ENCODE data around the gene C3. TPM values are rescaled to one million over a fixed set of nuclear protein-coding genes. Genes with fewer than 3 reads are reported as not detected.

The C3 gene
- total RNA-seq, 1 experiment from 2014 or later, result 0.72 TPM

DNA sequence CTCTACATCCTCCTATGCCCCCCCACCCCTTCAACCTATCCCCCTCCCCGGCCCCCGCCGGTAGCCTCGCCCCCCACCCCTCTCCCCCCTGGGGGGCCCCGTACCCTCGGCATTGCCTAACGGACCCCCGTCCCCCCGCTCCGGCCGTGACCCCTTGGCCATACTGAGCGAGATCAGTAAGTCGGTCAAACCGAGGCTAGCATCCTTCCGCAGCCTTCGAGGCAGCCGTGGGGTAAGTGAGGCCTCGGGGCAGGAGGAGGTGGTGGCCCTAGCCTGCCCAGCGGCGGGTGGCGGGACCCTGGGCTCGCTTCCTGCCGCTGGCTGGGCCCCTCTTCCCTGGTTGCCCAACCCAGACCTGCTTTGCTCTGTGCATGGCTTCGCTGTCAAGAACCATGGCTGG, 25.5 kb upstream of the C3 start:
- DNase-seq (ENCODE audit: low read depth), result no peak

DNA sequence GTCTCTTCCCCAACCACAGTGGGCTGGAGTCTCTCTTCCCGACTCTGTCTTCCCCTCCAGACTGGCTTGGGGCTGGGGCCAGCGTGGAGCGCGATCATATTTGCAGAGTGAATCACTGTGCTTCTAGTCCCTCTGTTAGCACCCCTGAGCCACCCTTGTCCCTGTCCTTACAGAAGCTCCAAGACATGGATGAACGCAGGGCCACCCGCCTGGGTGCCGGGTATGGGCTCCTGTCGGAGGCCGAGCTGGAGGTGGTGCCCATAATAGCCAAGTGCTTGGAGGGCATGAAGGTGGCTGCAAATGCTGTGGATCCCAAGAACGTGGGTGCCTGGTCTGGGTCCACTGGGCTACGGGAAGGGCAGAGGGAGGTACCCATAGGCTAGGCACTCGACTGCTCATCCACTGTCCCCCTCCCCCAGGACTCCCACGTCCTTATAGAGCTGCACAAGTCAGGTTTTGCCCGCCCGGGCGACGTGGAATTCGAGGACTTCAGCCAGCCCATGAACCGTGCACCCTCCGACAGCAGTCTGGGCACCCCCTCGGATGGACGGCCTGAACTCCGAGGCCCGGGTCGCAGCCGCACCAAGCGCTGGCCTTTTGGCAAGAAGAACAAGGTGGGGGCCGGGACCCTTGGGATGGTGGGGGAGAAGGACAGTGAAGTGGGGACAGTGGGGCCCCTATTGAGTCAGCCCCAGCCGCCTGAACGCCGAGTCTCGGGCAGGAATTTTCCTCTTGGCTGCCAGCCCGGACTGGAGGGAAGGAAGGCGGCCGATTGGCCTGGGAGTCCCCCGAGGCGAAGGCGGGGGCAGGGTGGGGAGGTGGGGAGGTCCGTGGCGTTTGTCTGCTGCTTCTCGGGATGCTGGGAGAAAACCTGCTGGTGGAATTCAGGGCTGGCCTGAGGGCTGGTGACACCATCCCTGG, 24.2 kb upstream of the C3 start:
- DNase-seq (ENCODE audit: low read depth), result peak; percentile 93

DNA sequence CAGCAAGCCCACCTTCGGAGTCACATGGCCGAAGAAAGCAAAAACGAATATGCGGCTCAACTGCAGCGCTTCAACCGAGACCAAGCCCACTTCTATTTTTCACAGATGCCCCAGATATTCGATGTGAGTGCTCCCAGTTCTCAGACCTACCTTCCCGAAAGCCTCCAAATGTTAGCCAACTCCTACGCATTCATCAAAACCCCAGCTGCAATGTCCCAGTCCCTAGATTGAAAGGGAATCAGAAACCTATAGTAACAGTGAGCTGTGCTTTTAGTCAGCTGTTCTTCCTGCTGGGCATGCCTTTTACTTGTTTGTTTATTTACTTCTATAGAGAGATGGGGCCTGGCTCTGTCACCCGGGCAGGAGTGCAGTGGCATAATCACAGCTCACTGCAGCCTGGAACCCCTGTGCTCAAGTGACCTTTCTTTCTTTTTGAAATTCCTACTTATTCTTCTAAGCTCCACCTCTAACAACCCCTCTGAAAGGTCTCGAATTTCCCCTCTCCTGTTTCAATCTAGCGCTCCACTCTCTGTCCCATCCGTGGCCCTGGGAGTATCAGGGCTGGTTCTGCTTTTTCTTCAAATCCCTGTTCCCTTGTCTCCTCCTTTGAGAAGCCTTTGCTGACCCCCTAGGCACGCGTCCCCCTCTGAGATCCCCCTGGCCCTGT, 23.4 kb upstream of the C3 start:
- DNase-seq (ENCODE audit: low read depth), result no peak

DNA sequence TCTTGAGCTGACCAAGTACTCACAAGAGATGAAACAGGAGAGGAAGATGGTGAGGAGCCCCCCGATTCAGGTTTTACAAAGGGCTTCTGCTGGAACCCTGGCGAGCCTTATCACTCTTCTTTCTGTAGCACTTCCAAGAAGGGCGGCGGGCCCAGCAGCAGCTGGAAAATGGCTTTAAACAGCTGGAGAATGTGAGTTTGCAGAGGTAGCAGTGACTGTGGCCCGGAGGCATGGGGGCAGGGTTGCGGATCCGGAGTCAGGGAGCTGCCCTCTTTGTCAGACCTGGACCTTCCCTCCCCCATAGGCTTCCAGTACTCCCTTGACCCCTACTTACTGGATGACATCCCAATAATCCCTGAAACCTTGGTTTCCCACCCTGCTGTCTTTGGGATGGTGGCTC, 22.6 kb upstream of the C3 start:
- DNase-seq (ENCODE audit: low read depth), result no peak

DNA sequence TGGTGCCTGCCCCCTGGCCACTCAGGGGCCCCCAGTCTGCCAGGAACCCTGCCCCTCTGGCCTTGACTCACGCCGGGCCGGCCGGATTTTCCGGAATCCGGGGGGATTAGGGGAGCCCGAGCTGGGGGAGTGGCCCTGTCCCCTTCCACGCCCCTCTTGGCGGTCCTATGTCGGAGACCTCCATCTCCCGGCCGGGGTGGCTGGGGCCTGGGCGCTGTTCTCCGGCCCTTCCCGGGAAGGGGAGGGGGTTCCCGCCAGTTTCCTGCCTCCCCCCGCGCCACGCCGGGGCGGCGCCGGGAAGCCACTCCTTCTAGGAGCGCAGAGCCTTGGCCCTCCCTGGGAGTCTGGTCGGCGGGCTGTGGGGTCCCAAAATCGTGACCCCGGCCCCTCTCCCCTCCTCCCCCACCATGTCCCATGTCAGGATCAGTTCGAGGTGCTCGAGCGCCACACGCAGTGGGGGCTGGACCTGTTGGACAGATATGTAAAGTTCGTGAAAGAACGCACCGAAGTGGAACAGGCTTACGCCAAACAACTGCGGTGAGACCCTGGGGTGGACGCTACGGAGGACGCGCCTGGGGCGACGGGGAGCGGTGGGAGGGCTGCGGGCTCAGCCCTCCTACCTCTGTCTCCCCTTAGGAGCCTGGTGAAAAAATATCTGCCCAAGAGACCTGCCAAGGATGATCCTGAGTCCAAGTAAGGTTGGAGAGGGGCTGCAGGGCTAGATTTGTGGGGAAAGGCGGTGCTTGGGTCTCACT, 20.3 kb upstream of the C3 start:
- peak; percentile 47 for DNase-seq (ENCODE audit: low read depth)

DNA sequence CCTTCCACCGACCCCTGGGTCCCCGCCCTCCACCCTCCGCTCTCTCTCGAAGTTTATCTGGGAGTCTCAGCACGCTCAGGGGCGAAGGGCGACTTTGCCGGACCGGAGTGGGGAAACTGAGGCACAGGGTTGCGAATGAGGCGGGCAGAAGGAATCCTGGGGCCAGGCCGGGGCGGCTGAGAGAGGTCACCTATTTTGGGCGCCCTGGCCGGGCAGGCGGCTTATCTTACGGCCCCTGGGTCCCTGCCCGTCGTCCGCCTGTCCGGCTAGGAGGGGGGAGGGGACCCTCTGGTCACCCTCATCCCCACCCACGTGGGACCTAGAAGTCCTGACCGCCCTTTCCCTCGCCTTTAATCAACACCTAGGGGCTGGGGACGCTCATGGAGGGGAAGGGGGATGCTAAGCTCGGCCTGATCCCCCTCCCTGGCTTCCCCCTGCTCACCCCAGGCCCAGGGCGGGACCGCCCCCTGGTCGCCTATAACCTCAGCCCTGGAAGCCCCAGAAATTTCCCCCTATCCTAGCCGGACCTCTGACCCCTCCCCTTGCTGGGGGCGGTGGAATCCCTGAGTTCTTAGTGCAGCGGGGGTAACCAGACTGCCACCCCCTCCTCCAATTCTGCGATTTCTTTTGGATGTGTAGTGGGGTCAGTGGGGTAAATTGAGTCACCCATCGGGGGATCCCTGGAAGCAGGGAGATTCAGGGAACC, 19.6 kb upstream of the C3 start:
- DNase-seq (ENCODE audit: low read depth), result peak; percentile 32

DNA sequence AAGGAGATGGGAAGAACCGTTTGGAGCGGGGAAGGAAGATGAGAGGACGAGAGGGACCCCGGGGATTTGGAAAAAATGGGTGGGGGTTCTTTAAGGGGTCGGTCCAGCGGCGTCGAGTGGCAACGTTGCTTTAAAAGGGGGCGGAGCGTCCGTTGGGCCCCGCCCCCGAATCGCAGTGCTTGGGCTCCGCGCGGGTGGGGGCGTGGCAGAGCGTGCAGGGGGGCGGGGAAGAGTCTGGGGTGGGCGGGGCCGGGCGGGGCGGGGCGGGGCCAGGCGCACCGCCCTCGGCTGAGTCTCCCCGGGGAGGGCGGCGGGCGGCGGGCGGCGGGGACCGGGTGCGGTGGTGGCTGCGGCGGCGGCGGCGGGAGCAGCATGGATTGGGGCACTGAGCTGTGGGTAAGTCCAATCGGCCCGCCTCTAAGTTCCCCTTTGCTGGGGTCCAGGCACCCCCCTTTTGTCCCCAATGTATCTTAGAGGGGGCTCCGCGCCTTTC, 19.0 kb upstream of the C3 start, which contains the start of gene TRIP10:
Gene TRIP10, plus strand, starts transcription at position 291 of the 493 bp plus-strand sequence. Its CDS starts 82 bp downstream, at position 373.
- DNase-seq (ENCODE audit: low read depth), result peak; percentile 75

DNA sequence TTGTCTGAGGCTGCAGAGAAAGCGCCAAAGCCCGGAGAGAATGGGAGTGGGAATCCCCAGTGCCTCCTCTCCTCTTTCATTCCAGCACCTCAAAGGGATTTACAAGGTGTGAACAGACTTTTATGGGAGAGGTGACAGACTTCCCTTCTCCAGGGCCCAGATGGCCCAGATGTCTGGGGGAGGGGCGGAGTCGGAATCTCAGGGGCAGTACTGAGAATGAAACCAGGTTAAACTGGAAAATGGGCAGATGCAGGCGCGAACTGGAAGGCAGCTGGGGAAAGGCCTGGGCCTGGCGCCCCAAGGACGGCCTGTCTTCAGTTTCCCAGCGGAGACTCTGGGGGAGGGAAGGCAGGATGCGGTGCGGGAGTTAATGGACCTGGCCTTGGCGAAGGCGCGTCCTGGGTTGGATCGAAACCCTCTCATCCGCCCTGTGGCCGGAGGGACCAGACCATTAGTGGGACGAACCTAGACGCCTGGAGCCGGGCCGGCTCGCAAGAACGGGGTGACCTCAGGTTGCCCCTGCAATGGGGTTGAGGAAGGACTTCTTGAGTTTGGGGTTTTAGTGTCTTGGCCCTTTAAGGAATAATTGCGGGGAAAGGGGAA, 18.4 kb upstream of the C3 start:
- peak; percentile 36 for DNase-seq (ENCODE audit: low read depth)

DNA sequence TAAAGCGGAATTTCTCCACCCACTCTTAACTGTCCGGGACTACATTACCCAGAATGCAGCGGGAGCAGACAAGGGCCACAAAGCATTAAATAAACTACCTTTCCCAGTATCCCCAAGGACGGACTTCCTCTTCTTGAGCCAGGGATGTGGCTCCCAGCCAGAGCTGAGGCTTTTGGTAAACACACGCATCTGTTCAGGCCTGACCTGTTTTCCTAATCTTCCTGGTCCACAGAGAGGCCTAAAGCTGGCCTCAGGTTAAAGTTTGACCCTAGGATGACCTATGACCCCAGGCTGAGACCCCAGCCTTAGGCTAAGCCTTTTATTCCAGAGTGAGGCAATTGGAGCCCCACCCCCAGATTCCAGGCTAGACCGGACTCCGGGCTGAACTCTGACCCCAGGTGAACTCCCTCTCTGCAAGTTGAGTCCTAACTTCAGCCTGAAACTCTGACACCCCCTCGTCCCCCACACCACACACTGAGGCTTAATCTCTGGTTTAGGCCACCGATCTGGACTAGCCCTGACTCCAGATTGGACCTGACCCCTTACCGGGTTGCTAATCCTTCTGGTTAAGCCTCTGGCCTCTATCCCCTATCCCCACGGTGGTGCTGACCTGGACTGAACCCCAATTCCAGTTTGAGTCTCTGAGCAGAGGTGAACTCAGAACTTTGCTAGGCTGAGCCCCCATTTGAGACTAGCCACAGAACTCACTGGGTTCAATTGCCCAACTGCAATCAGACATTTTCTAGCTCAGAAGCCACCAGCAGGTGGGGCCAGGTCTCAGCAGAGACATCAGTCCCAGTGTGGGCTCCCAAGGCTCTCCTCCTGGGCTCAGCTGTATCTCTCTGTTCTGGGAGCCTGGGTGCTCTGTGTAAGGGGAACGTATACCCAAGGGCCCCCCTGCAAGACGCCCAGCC, 17.7 kb upstream of the C3 start:
- peak; percentile 79 for DNase-seq (ENCODE audit: low read depth)

DNA sequence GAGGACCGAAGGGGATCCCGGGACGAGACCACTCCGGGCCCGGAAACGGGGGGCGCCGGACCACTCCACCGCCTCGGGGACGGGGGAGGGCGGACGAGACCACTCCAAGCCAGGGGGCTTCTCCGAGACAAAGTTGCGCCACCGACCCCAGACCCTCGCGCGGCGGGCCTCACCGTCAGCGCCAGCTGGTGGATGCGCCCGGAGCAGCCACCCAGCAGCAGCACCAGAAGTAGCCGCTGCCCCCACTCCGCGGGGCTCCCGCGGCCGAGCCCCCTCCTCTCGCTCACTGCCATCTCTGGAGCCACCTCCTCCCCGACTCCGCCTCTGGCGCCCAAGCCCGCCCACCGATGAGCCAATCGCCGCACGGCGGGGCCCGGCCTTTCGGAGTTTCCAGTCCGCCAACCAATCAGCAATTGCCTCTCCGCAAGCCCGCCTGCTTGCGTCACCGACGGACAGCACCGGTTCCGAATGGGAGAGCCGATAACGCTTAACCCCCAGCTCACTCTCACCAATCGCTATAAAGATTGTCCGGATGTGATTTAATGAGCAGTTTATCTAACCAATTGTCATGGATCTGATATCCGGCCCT, 16.9 kb upstream of the C3 start, which contains the start of gene GPR108:
Gene GPR108, minus strand, starts transcription at position 297 of the 589 bp plus-strand sequence. Its CDS starts 4 bp downstream, at position 293.
- DNase-seq (ENCODE audit: low read depth), result peak; percentile 100

DNA sequence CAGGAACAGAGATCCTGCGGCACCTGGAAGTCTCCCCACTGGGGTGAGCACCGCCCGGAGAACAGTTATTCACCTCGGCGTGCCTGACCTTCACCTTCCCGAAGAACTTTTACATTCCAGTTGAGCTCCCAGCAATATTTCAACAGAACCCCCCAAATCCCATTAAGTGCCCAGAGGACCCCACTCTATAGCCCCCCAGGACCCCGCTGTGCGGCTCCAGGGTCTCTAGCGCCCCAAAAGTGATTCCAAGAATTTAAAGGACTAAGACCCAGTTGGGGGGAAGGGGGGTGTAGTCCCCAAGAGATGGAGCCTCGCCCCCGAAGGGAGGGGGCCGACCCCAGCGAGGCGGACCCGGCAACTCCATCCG, 16.4 kb upstream of the C3 start:
- DNase-seq (ENCODE audit: low read depth), result no peak

DNA sequence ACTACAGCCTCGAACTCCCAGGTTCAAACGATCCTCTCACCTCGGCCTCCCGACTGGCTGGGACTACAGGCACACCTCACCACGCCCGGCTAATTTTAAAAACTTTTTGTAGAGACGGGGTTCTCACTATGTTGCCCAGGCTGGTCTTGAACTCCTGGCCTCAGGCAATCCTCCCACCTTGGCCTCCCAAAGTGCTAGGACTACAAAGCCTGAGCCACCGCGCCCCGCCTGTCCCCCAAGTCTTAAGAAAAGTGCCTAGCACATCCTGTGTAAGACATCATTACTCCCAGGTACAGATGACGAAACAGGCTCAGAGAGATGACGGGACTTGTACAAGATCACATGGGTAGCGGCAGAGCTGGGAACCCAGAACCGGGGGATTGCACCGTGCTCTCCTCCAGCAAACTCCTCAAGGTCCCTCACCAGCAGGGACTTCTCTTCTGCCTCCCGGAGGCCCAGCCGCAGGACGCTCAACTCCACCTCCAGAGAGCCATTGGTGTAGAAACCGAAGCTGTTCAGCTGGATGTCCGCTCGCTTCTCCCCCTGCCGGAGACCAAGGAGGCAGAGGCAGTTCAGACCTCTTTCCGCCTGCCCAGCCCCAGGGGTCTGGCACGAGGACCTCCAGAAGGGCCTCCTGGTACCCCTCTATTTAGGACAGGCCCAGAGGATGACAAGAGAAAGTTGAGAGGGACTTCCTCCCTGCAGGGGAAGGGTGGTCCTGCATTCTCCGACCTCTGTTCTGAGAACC, 15.9 kb upstream of the C3 start:
- peak; percentile 86 for DNase-seq (ENCODE audit: low read depth)

DNA sequence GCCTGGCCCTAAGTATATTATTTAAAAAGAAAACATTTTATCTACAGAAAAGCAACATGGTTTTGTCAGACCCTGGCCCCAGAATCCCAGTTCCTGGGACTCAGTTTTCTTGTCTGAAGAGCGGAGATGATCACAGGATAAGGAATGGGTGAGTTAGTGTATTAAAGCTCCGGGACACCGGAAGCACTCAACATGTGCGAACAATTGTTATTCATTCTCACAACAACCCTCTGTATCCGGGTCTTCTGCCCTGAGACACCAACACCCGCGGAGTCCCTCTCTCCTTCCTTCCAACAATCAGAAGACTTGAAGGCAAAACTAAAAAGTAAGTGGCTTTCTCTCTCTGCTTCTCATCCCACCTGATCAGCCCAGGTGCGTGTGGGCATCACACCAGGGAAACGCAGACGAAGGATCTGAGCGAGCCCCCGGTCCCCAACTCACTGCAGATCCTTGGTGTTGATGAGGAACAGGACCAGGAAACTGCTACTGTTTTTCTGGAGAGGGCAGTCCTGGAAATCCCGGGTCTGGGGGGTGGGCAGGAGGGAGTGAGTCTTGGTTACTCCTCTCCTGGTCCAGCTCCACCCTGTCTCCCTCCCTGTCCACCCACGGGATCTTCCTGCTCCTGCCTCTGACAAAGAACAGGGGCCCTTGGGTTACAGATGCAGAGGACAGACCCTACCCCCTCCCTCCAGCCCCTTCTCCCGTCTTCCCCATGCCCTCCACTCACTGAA, 14.9 kb upstream of the C3 start:
- DNase-seq (ENCODE audit: low read depth), result no peak

DNA sequence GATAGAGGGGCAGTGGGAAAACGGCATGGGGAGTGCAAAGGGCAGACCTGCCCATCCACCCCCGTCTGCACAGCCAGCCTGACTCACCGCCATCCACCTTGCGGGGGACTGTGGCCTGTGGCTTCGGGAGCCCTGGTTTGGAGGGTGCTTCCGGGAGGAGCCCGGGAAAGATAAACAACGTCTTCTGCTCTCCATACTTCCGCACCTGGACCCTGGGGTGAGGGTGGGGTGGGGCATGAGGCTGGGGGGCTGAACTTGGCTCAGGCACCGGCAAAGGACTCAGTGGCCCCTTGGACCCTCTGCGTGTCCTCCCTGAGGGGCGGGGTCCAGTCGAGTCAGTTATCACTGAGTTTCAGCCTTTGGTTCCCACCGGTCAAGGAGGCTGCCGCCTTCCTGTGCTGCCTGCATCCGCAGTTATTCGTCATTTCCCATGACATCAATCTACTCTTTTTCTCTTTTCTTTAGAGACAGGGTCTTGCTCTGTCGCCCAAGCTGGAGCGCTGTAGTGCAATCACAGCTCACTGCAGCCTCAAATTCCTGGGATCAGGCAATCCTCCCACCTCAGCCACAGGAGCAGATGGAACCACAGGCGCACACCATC, 13.7 kb upstream of the C3 start:
- DNase-seq (ENCODE audit: low read depth), result no peak

DNA sequence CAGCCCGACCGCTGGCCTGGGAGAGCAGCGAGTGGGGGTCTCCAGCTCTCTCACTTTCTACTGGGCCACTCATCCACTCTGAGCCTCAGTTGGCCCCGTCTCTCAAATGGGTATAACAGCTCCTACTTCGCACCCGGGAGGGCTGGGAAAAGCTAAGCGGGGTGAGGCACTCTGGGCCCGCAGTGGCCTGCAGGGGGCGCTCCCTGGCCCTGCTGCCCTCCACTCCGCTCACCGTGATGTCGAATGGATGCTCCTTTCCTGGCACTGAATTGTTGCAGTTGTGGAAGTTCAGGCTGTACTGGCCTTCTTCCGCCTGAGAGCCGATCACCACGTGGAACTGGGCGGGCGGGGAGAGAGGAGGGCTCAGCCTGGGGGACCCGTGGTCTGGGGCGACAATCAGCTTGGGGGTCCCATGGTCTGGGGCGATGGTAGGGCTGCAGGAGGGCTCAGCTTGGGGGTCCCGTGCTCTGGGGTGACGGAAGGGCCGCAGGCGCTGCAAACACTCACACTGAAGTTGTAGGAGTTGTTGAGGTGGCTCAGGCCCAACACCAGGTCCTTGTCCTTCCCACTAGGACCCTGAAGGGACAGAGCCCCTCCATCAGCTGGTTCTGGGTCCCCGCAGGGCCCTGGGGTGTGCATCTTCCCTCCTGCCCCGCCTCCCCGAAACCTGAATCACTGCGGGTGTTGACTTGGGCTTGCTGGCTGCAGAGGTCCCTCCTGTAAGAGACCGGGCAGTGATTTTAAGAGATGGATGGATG, 13.1 kb upstream of the C3 start:
- no peak for DNase-seq (ENCODE audit: low read depth)

DNA sequence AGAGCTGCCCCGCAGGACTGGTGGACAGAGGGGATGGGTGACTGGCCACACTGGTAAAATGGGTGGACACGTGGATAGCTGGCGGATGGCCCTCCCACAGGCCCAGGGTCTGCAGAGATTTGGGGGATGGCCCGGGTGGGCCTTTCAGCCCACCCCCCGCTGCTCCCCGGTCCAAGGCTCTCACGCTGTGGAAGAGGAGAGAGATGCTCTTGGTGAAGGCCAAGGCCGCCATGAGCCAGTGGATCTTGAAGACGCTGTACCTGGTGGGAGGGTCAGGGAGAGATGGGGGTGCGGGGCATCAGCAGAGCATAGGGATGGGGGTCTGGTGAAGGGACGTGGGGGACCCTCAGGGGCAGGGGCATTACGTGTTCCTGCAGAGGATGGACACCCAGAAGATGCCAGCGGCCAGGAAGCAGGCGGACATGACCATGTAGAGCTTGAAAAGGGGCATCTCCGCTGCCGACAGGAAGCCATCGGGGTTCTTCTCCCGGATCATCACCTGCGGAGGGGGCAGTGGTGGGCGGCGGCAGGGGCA, 12.4 kb upstream of the C3 start:
- DNase-seq (ENCODE audit: low read depth), result no peak

DNA sequence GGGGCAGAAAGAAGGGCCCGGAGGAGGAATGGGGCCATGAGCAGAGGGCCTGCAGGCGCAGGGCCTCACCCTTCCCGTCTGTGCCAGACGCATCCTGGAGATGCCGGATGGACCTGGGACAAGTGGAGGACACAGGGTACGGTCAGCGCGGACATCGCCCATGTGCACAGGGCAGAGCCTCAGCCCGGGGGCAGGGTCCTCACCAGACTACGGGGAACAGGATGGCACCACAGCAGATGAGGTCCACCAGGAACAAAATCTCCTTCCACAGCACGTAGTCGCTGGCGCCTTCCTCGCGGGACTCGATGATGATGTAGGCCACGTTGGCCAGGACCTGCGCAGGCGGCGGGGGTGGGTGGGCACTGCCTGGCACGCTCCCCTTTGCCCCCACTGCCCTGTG, 11.4 kb upstream of the C3 start:
- no peak for DNase-seq (ENCODE audit: low read depth)

All from RPMI7951 (cell line).